H1 (cell line): ENCODE data around the gene PDE5A. TPM values are rescaled to one million over a fixed set of nuclear protein-coding genes. Genes with fewer than 3 reads are reported as not detected.

Source experiments
- ATF3 ChIP-seq: IDR thresholded peaks from 2 replicates; pipeline ENCODE4 v1.6.1; 2011; ENCODE audit warnings: low read depth, mild to moderate bottlenecking, low read length; ENCODE audit not compliant: insufficient read depth
- EP300 ChIP-seq, 2 experiments: IDR thresholded peaks; 1 replicate in 1 of 2; 2 replicates in 1 of 2; pipeline ENCODE4 v1.6.1; 2011 to 2012; ENCODE audit warnings: low read depth in 2 of 2, low read length in 2 of 2, mild to moderate bottlenecking in 2 of 2, borderline replicate concordance in 1 of 2, inconsistent platforms in 1 of 2, moderate library complexity in 1 of 2
- HDAC6 ChIP-seq: IDR thresholded peaks from one replicate; pipeline ENCODE4 v1.7.1; 2012; ENCODE audit warnings: low read depth, mild to moderate bottlenecking, inconsistent platforms, low read length, moderate library complexity
- POLR2AphosphoS5 ChIP-seq: IDR thresholded peaks from 2 replicates; pipeline ENCODE4 v1.6.1; 2011; ENCODE audit warnings: low read depth, low read length
- RAD21 ChIP-seq, 2 experiments: IDR thresholded peaks in 1 of 2; conservative IDR thresholded peaks in 1 of 2; 2 replicates each; pipeline ENCODE4 v1.6.1; 2011; ENCODE audit warnings: low read depth in 2 of 2, low read length in 2 of 2, improper control_type of control experiment in 1 of 2, inconsistent platforms in 1 of 2, mild to moderate bottlenecking in 1 of 2, moderate library complexity in 1 of 2
- RXRA ChIP-seq: IDR thresholded peaks from 2 replicates; pipeline ENCODE4 v1.6.1; 2011; ENCODE audit warnings: low read depth, mild to moderate bottlenecking, low read length, moderate library complexity; ENCODE audit not compliant: insufficient read depth
- polyA plus RNA-seq, 7 experiments: library from polyadenylated mRNA; depleted of rRNA in 3 of 7; stranded (reverse) in 5 of 7; unstranded in 2 of 7; fragments of >200 nt in 5 of 7; fragments of 200-250 nt in 2 of 7; gene quantifications; 1 replicate in 5 of 7; 2 replicates in 1 of 7; 4 replicates in 1 of 7; pipeline versions ENCODE4 v1.2.1 to v1.2.3, GENCODE V29; 2011 to 2013; ENCODE audit warnings: missing spikeins in 2 of 7, mixed read lengths in 2 of 7
- total RNA-seq: library from RNA; stranded (reverse); fragmentation: NEBNext Ultra II Directional; extraction: Animal tissue kit (Norgen Biotek cat#: 25700); gene quantifications from 2 replicates; pipeline ENCODE4 v1.2.1, GENCODE V29; 2021

Gene PDE5A
- total and polyA plus RNA-seq, 2 of the 8 experiments (the other 6 are each of a cell fraction or from before 2014, with no cell fraction given): 5.6 to 32.4 TPM

GRCh38 chr4:119537586-119537985 is 91.0 kb downstream of the PDE5A start (continued):
- TF ChIP-seq HDAC6 (no peak), POLR2AphosphoS5 (no peak), RAD21 (IDR thresholded peaks at IDR 0.05 in 1 of 2, conservative IDR thresholded peaks at IDR 0.05 in 1 of 2; ENCODE audit: low read depth in 2 of 2, low read length in 2 of 2) (no peak), RXRA (no peak), EP300 (IDR thresholded peaks at IDR 0.05; ENCODE audit: borderline replicate concordance in 1 of 2, low read depth in 2 of 2, low read length in 2 of 2) (no peak), ATF3 (no peak)
